GM19467 (cell line): ENCODE results near the gene PIK3C2G.
"Not testable (repeated sequence)": the region's sequence is repeated elsewhere in the genome, so short reads cannot be mapped to it uniquely, and the experiment has no call there.

ENCODE experiments used
- ATAC-seq: cut with Tn5 transposase; IDR thresholded peaks from one replicate; pipeline ENCODE4 v1.9.1; 2021; ENCODE audit warnings: mild to moderate bottlenecking, moderate library complexity; ENCODE audit not compliant: unreplicated experiment

Gene PIK3C2G

GRCh38 chr12:18261273-18261672 is at the start of gene PIK3C2G:
Gene PIK3C2G, plus strand, starts transcription at chr12:18261518. Its CDS starts 20,564 bp downstream, at chr12:18282082.
- no peak for ATAC-seq

GRCh38 chr12:18217966-18218365 is 43.4 kb upstream of the PIK3C2G start:
- no peak for ATAC-seq

- no peak for ATAC-seq
Observed at GRCh38 chr12:18221726-18222125, 39.6 kb upstream of the PIK3C2G start.

GRCh38 chr12:18222699-18223098 is 38.6 kb upstream of the PIK3C2G start:
- ATAC-seq: no peak

- ATAC-seq: no peak
Observed at GRCh38 chr12:18224745-18225144, 36.6 kb upstream of the PIK3C2G start.

GRCh38 chr12:18239526-18239925 is 21.8 kb upstream of the PIK3C2G start:
- no peak for ATAC-seq

- ATAC-seq: no peak
Observed at GRCh38 chr12:18242380-18243089, 18.8 kb upstream of the PIK3C2G start.

- ATAC-seq: no peak
Observed at GRCh38 chr12:18243238-18243637, 18.1 kb upstream of the PIK3C2G start.

- ATAC-seq: no peak
Observed at GRCh38 chr12:18246066-18246465, 15.3 kb upstream of the PIK3C2G start.

GRCh38 chr12:18250313-18250916 is 10.9 kb upstream of the PIK3C2G start:
- no peak for ATAC-seq

- no peak for ATAC-seq
Observed at GRCh38 chr12:18254081-18254480, 7.2 kb upstream of the PIK3C2G start.

- not testable (repeated sequence) for ATAC-seq
Observed at GRCh38 chr12:18255004-18255403, 6.3 kb upstream of the PIK3C2G start.

GRCh38 chr12:18257251-18257650 is 4.1 kb upstream of the PIK3C2G start:
- no peak for ATAC-seq

GRCh38 chr12:18258929-18259328 is 2.4 kb upstream of the PIK3C2G start:
- no peak for ATAC-seq

GRCh38 chr12:18259906-18260682 is 1.2 kb upstream of the PIK3C2G start:
- no peak for ATAC-seq

- no peak for ATAC-seq
Observed at GRCh38 chr12:18261906-18262305, 588 bp downstream of the PIK3C2G start.

- no peak for ATAC-seq
Observed at GRCh38 chr12:18262514-18262913, 1.2 kb downstream of the PIK3C2G start.

GRCh38 chr12:18264581-18265075 is 3.3 kb downstream of the PIK3C2G start:
- ATAC-seq: no peak

- no peak for ATAC-seq
Observed at GRCh38 chr12:18267427-18268099, 6.2 kb downstream of the PIK3C2G start.

- ATAC-seq: no peak
Observed at GRCh38 chr12:18270958-18271460, 9.7 kb downstream of the PIK3C2G start.

- no peak for ATAC-seq
Observed at GRCh38 chr12:18275981-18276380, 14.7 kb downstream of the PIK3C2G start.
